Stimulated activated CD8-positive, alpha-beta memory T cell treated with anti-CD3 and anti-CD28 coated beads, Interleukin-4, amount 100 ng/mL, for 4 hours (primary cell): Measurements from ENCODE around the gene GCH1.
"Not testable (repeated sequence)": the region's sequence is repeated elsewhere in the genome, so short reads cannot be mapped to it uniquely, and the experiment has no call there.

ENCODE experiments used
- DNase-seq, 2 donors: peaks; one replicate each; pipeline ENCODE4 v3.0.0-alpha.2; 2020; ENCODE audit warnings: low read depth in 2 of 2, low spot score in 1 of 2

The GCH1 gene

GRCh38 chr14:54908973-54909372 is 6.3 kb upstream of the GCH1 start:
- not testable (repeated sequence) for DNase-seq

- no peak for DNase-seq
Measured at GRCh38 chr14:54908190-54908589, 5.6 kb upstream of the GCH1 start.

- DNase-seq = no peak
Measured at GRCh38 chr14:54906075-54906474, 3.4 kb upstream of the GCH1 start.

GRCh38 chr14:54902143-54902520 is 494 bp downstream of the GCH1 start:
- DNase-seq = peak; percentile 37 to 61

- no peak for DNase-seq
Measured at GRCh38 chr14:54901380-54902142, 1.1 kb downstream of the GCH1 start.

GRCh38 chr14:54899573-54899972 is 3.1 kb downstream of the GCH1 start:
- DNase-seq = no peak

GRCh38 chr14:54897809-54898555 is 4.6 kb downstream of the GCH1 start:
- DNase-seq = not testable (repeated sequence)

GRCh38 chr14:54895683-54896082 is 6.9 kb downstream of the GCH1 start:
- DNase-seq = no peak

- no peak for DNase-seq
Measured at GRCh38 chr14:54894995-54895394, 7.6 kb downstream of the GCH1 start.

- no peak for DNase-seq
Measured at GRCh38 chr14:54893151-54893760, 9.4 kb downstream of the GCH1 start.

- DNase-seq = no peak
Measured at GRCh38 chr14:54891471-54892245, 11.0 kb downstream of the GCH1 start.

- DNase-seq = no peak
Measured at GRCh38 chr14:54890788-54891187, 11.8 kb downstream of the GCH1 start.

GRCh38 chr14:54889919-54890318 is 12.7 kb downstream of the GCH1 start:
- no peak for DNase-seq

- DNase-seq = no peak
Measured at GRCh38 chr14:54882521-54882920, 20.1 kb downstream of the GCH1 start.

- no peak for DNase-seq
Measured at GRCh38 chr14:54881761-54882401, 20.7 kb downstream of the GCH1 start.

- no peak for DNase-seq
Measured at GRCh38 chr14:54881235-54881760, 21.3 kb downstream of the GCH1 start.

GRCh38 chr14:54877703-54878021 is 25.0 kb downstream of the GCH1 start:
- DNase-seq = no peak

- no peak for DNase-seq
Measured at GRCh38 chr14:54877015-54877702, 25.5 kb downstream of the GCH1 start.

- DNase-seq = not testable (repeated sequence)
Measured at GRCh38 chr14:54875648-54876047, 27.0 kb downstream of the GCH1 start.
